Lower leg skin (tissue), 3 donors: ENCODE measurements around the gene RCOR2.

Experiments
- CTCF ChIP-seq, 3 donors: fragments of 450-650 bp; IDR thresholded peaks; one replicate each; pipeline ENCODE4 v1.5.1; 2016; ENCODE audit warnings: antibody characterized with exemption in 3 of 3, mild to moderate bottlenecking in 3 of 3, moderate library complexity in 2 of 3
- POLR2A ChIP-seq, 2 donors: fragments of 450-650 bp; IDR thresholded peaks; one replicate each; pipeline ENCODE4 v1.6.1; 2016 to 2017; ENCODE audit warnings: antibody characterized with exemption in 2 of 2, mild to moderate bottlenecking in 1 of 2, moderate library complexity in 1 of 2

DNA sequence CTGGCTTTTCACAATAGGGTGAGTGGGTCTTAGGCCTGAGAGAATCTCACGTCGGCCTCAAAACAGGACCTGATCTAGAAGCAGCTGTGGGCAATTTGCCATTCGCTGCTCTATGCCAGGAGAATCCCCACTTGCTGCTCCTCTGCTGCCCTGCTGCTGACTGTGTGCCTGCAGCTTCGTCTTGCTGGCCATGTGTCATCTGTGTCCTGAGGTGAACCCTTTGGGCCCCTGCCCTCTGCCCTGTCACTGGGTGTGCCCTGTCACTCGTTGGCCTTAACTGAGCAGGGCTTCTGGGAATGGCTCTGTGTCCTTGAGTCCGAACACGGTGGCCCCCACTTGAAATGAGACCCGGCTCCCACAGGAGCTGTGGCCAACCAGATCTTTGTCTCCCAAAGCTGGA lies 28.0 kb upstream of the RCOR2 start:
- no peak for TF ChIP-seq CTCF (IDR thresholded peaks at IDR 0.05)
- TF ChIP-seq POLR2A (IDR thresholded peaks at IDR 0.05), result no peak
